H1 (cell line): ENCODE results near the gene TCEA2. TPM values are rescaled to one million over a fixed set of nuclear protein-coding genes. Genes with fewer than 3 reads are reported as not detected.

ENCODE experiments used
- CTCF ChIA-PET: fragments of 300-600 bp; sonication (Branson Sonifier 250); formaldehyde crosslinking; loops from one replicate; lab custom pipeline; 2021; ENCODE audit not compliant: partially characterized antibody; lab: Charles Lee
- POLR2A ChIA-PET: fragments of 300-600 bp; sonication (Branson Sonifier 250); formaldehyde crosslinking; loops from one replicate; lab custom pipeline; 2021; ENCODE audit warnings: inconsistent platforms; ENCODE audit not compliant: partially characterized antibody; lab: Charles Lee
- DNase-seq, 2 experiments: peaks; one replicate each; pipeline versions ENCODE4 v3.0.0 to v3.0.0-alpha.2; 2010 to 2022; ENCODE audit warnings: low spot score in 2 of 2, low read depth in 1 of 2, mixed read lengths in 1 of 2
- FAIRE-seq: peaks from 2 replicates; lab custom pipeline; 2011; peaks lifted over from hg19 to GRCh38; lab: Jason Lieb, UNC
- H2AFZ ChIP-seq: 2 replicates; pipeline ENCODE4 v1.8.1; 2012; ENCODE audit warnings: low read length, inconsistent platforms
- H2AK5ac ChIP-seq: 2 replicates; pipeline ENCODE4 v1.6.1; 2013; ENCODE audit warnings: low read depth, low read length
- H2BK120ac ChIP-seq: replicated peaks from 2 replicates; pipeline ENCODE3; 2013; ENCODE audit warnings: low read depth, low read length, inconsistent platforms
- H2BK12ac ChIP-seq: 2 replicates; pipeline ENCODE4 v1.6.1; 2013; ENCODE audit warnings: low read depth, low read length
- H2BK15ac ChIP-seq: 2 replicates; pipeline ENCODE4 v1.6.1; 2013; ENCODE audit warnings: low read length
- H2BK20ac ChIP-seq: 2 replicates; pipeline ENCODE4 v1.6.1; 2013; ENCODE audit warnings: low read length
- H2BK5ac ChIP-seq: 2 replicates; pipeline ENCODE4 v1.6.1; 2013; ENCODE audit warnings: low read depth, low read length
- H3K14ac ChIP-seq: 2 replicates; pipeline ENCODE4 v1.6.1; 2013; ENCODE audit warnings: inconsistent platforms; ENCODE audit not compliant: insufficient read length
- H3K18ac ChIP-seq: 2 replicates; pipeline ENCODE4 v1.6.1; 2013; ENCODE audit warnings: low read length; ENCODE audit errors: extremely low read depth
- H3K23ac ChIP-seq: 2 replicates; pipeline ENCODE4 v1.6.1; 2013; ENCODE audit warnings: inconsistent platforms; ENCODE audit not compliant: insufficient read length
- H3K23me2 ChIP-seq: 2 replicates; pipeline ENCODE4 v1.6.1; 2013; ENCODE audit warnings: low read depth, low read length
- H3K27ac ChIP-seq: 2 replicates; pipeline ENCODE4 v1.6.1; 2011; ENCODE audit warnings: low read depth, low read length, inconsistent platforms
- H3K27me3 ChIP-seq, 4 experiments: replicated peaks in 1 of 4; 1 replicate in 1 of 4; 2 replicates in 3 of 4; pipeline versions ENCODE4 v1.6.1 to v1.8.1; 2011 to 2013; ENCODE audit warnings: low read length in 3 of 4, mild to moderate bottlenecking in 3 of 4, inconsistent platforms in 2 of 4, mixed read lengths in 2 of 4, moderate library complexity in 1 of 4; ENCODE audit not compliant: control insufficient read depth in 3 of 4, insufficient read depth in 3 of 4; ENCODE audit errors: extremely low read depth in 1 of 4
- H3K36me3 ChIP-seq, 4 experiments: 2 replicates each; pipeline versions ENCODE4 v1.6.1 to v1.8.1; 2011 to 2013; ENCODE audit warnings: mild to moderate bottlenecking in 4 of 4, low read length in 3 of 4, moderate library complexity in 2 of 4, control low read depth in 1 of 4, inconsistent platforms in 1 of 4; ENCODE audit not compliant: insufficient read depth in 4 of 4, control insufficient read depth in 2 of 4
- H3K4ac ChIP-seq: replicated peaks from 2 replicates; pipeline ENCODE3; 2013; ENCODE audit warnings: low read length, low read depth, mixed read lengths, inconsistent platforms; ENCODE audit not compliant: insufficient read length
- H3K4me1 ChIP-seq, 4 experiments: replicated peaks in 1 of 4; 1 replicate in 1 of 4; 2 replicates in 3 of 4; pipeline versions ENCODE4 v1.6.1 to v1.8.1; 2011 to 2013; ENCODE audit warnings: low read length in 3 of 4, inconsistent platforms in 2 of 4, mixed read lengths in 1 of 4; ENCODE audit not compliant: insufficient read depth in 4 of 4, control insufficient read depth in 3 of 4
- H3K4me2 ChIP-seq, 2 experiments: 2 replicates each; pipeline versions ENCODE4 v1.6.1 to v1.8.1; 2011 to 2013; ENCODE audit warnings: low read depth in 2 of 2, low read length in 2 of 2, control low read depth in 1 of 2, inconsistent platforms in 1 of 2, mild to moderate bottlenecking in 1 of 2; ENCODE audit not compliant: insufficient read depth in 1 of 2
- H3K4me3 ChIP-seq, 4 experiments: fragments of 200-600, 300-600 bp in 1 of 4; sonication (generic), shearing (Covaris generic), sonication (Bioruptor Twin) in 1 of 4; 2 replicates each; pipeline versions ENCODE4 v1.5.1 to v1.8.1; 2011 to 2016; ENCODE audit warnings: low read length in 4 of 4, low read depth in 3 of 4, control low read depth in 2 of 4, inconsistent platforms in 2 of 4, mild to moderate bottlenecking in 2 of 4, mixed read lengths in 1 of 4, moderate library complexity in 1 of 4; ENCODE audit not compliant: insufficient read depth in 2 of 4; ENCODE audit errors: extremely low read depth in 1 of 4
- H3K56ac ChIP-seq: replicated peaks from 2 replicates; pipeline ENCODE3; 2013; ENCODE audit warnings: low read depth, mild to moderate bottlenecking, mixed read lengths, low read length, inconsistent platforms; ENCODE audit not compliant: insufficient read length
- H3K79me1 ChIP-seq: 2 replicates; pipeline ENCODE4 v1.6.1; 2013; ENCODE audit warnings: low read depth, low read length, control low read depth
- H3K79me2 ChIP-seq, 2 experiments: 2 replicates each; pipeline versions ENCODE4 v1.6.1 to v1.8.1; 2012 to 2013; ENCODE audit warnings: low read length in 2 of 2, mild to moderate bottlenecking in 2 of 2, inconsistent platforms in 1 of 2; ENCODE audit not compliant: insufficient read depth in 2 of 2, control insufficient read depth in 1 of 2
- H3K9ac ChIP-seq, 4 experiments: replicated peaks in 1 of 4; 1 replicate in 1 of 4; 2 replicates in 3 of 4; pipeline versions ENCODE4 v1.6.1 to v1.8.1; 2011 to 2013; ENCODE audit warnings: low read depth in 3 of 4, low read length in 3 of 4, control low read depth in 2 of 4, mild to moderate bottlenecking in 2 of 4, moderate library complexity in 2 of 4, inconsistent platforms in 1 of 4; ENCODE audit errors: extremely low read depth in 1 of 4
- H3K9me3 ChIP-seq, 2 experiments: 2 replicates each; pipeline versions ENCODE4 v1.6.1 to v1.8.1; 2012 to 2013; ENCODE audit warnings: mild to moderate bottlenecking in 2 of 2, moderate library complexity in 2 of 2, control low read depth in 1 of 2, inconsistent platforms in 1 of 2, low read depth in 1 of 2, low read length in 1 of 2, mixed read lengths in 1 of 2; ENCODE audit not compliant: insufficient read depth in 2 of 2
- H4K20me1 ChIP-seq, 2 experiments: replicated peaks in 1 of 2; 2 replicates each; pipeline versions ENCODE3 to v1.8.1; 2011 to 2013; ENCODE audit warnings: inconsistent platforms in 2 of 2, low read length in 2 of 2, mild to moderate bottlenecking in 1 of 2; ENCODE audit not compliant: insufficient read depth in 2 of 2, control insufficient read depth in 1 of 2
- H4K5ac ChIP-seq: 2 replicates; pipeline ENCODE4 v1.6.1; 2013; ENCODE audit warnings: low read length, low read depth, mixed read lengths, inconsistent platforms; ENCODE audit not compliant: insufficient read length
- H4K8ac ChIP-seq: 2 replicates; pipeline ENCODE4 v1.8.0; 2013; ENCODE audit warnings: mild to moderate bottlenecking, moderate library complexity, low read length, inconsistent platforms; ENCODE audit not compliant: insufficient read depth; ENCODE audit errors: extremely low read depth
- H4K91ac ChIP-seq: replicated peaks from 2 replicates; pipeline ENCODE3; 2013; ENCODE audit warnings: low read length, mixed read lengths, inconsistent platforms; ENCODE audit not compliant: insufficient read length
- CREB1 ChIP-seq: IDR thresholded peaks from 2 replicates; pipeline ENCODE4 v1.6.1; 2012; ENCODE audit warnings: inconsistent platforms
- GTF2F1 ChIP-seq: IDR thresholded peaks from 2 replicates; pipeline ENCODE4 v1.6.1; 2012; ENCODE audit warnings: low read depth, low read length, improper control_type of control experiment, borderline replicate concordance
- WGBS, 2 experiments: shearing (Covaris generic) in 1 of 2; methylation state at CpG; one replicate each; pipeline versions ENCODE4 v1.1.6 to v1.1.7; 2013 to 2015; ENCODE audit warnings: low lambda C conversion rate in 2 of 2, mixed read lengths in 2 of 2, inconsistent platforms in 1 of 2, low coverage in 1 of 2, missing lambda C conversion rate in 1 of 2; ENCODE audit not compliant: insufficient replicate concordance in 2 of 2, insufficient coverage in 1 of 2, insufficient read length in 1 of 2; ENCODE audit errors: extremely low coverage in 1 of 2, missing lambda C conversion rate in 1 of 2; 5-methylcytosine and 5-hydroxymethylcytosine counted together
- polyA plus RNA-seq, 7 experiments: library from polyadenylated mRNA; depleted of rRNA in 3 of 7; stranded (reverse) in 5 of 7; unstranded in 2 of 7; fragments of >200 nt in 5 of 7; fragments of 200-250 nt in 2 of 7; gene quantifications; 1 replicate in 5 of 7; 2 replicates in 1 of 7; 4 replicates in 1 of 7; pipeline versions ENCODE4 v1.2.1 to v1.2.3, GENCODE V29; 2011 to 2013; ENCODE audit warnings: missing spikeins in 2 of 7, mixed read lengths in 2 of 7
- total RNA-seq: library from RNA; stranded (reverse); fragmentation: NEBNext Ultra II Directional; extraction: Animal tissue kit (Norgen Biotek cat#: 25700); gene quantifications from 2 replicates; pipeline ENCODE4 v1.2.1, GENCODE V29; 2021

TCEA2 gene
- total and polyA plus RNA-seq, 2 of the 8 experiments (the other 6 are each of a cell fraction or from before 2014, with no cell fraction given) = 41.4 to 42.3 TPM

DNA sequence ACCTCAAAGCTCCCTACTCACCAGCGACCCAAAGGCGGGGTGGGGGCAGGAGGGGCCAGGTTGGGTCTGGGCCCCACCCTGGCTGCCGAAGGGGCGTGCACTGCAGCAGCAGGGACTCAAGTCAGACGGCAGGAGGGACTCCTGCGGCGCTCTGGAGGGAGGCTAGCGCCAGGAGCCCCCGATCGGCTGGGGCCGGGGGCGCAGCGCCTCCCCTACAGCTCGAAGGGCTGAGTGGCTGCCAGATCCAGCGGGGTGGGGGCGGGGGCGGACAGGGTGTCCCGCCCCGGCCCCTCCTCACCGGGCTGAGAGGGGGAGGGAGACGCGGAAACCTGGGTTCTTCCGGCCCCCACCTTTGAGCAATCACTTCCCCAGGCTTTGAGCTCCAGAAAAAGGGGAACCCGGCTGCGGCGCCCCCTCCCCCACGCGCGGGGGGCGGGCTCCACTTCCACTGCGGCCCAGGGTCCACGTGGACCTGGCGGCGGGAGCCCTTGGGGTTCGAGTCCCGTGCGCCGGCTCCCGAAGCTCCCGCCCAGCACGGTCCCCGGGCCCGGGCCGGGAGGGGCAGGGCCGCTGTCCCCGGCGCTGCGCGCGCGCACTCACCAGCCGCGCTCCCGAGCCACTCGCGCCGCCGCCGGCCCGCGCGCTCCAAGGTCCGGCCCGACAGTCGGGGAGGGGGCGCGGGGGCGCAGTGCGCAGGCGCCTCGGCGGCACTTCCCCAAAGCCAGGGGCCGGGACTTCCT lies 16.4 kb downstream of the TCEA2 start, which contains the start of gene RGS19:
RGS19 (minus strand) TSS at position 246 of the 740 bp plus-strand sequence. CDS start 2,632 bp downstream, outside the sequence.
- Histone ChIP-seq H3K9ac (peak within 1 kb of the TSS in 2 of 4 experiments; percentile 18 to 61; a peak in 4 of 7 replicates), H4K8ac (peak within 1 kb of the TSS; percentile 75), H3K23ac (no peak within 1 kb of the TSS), H4K5ac (peak within 1 kb of the TSS; percentile 36), H3K4me3 (peak within 1 kb of the TSS; percentile 60 to 92 (median 71)), H4K20me1 (peaks cover 0 to under 1% of the 10 kb centered on the region in 2 experiments), H3K27me3 (peaks cover 2 to 36% (median 29%) of the 10 kb centered on the region in 4 experiments), H3K36me3 (no peaks in the 10 kb centered on the region), H2BK15ac (no peak within 1 kb of the TSS), H2AK5ac (no peak within 1 kb of the TSS), H2AFZ (peak within 1 kb of the TSS; percentile 94; the same call in 1 of the 2 replicates), H2BK12ac (peak within 1 kb of the TSS; percentile 80; the same call in 1 of the 2 replicates), H3K4me2 (peak within 1 kb of the TSS; percentile 78 to 94), H3K18ac (peak within 1 kb of the TSS; percentile 93), H3K4me1 (peaks cover 0 to 35% (median 18%) of the 10 kb centered on the region in 4 experiments; a peak in 6 of 7 replicates), H3K23me2 (peaks cover 22% of the 10 kb centered on the region; the same call in 1 of the 2 replicates), H3K56ac (peak within 1 kb of the TSS; percentile 25), H3K27ac (no peak within 1 kb of the TSS; the same call in 1 of the 2 replicates), H2BK120ac (no peak within 1 kb of the TSS), H2BK5ac (peak within 1 kb of the TSS; percentile 44; the same call in 1 of the 2 replicates), H3K79me2 (no peaks in the 10 kb centered on the region), H2BK20ac (no peak within 1 kb of the TSS), H4K91ac (no peak within 1 kb of the TSS), H3K14ac (no peak within 1 kb of the TSS), H3K79me1 (no peaks in the 10 kb centered on the region), H3K9me3 (no peaks in the 10 kb centered on the region), H3K4ac (peak within 1 kb of the TSS; percentile 73)
- DNase-seq (peak in 1 of 2 experiments; percentile 86), FAIRE-seq (no peak)
- POLR2A ChIA-PET = interaction anchor here (0.6 to 4.6 kb wide), 6 partner anchors 12 to 213 kb away, joined by 3 to 27 read pairs (median 4); partner anchors contain the start of gene TCEA2
- CTCF ChIA-PET = interaction anchor here (1.5 to 13.0 kb wide), 7 partner anchors 10 to 39 kb away, joined by 4 to 144 read pairs (median 17); partner anchors contain the start of genes SOX18 and TCEA2
- 1% methylated on average over 22 of the region's 73 CpGs; no CpG with 5 or more reads in 1 of the 2 experiments for WGBS, 2 experiments
- TF ChIP-seq GTF2F1 (no peak), CREB1 (no peak)
